IPS-NIHi11 (cell line): ENCODE measurements around the gene OSTM1.

ENCODE experiments used
- DNase-seq: peaks from one replicate; pipeline ENCODE4 v3.0.0; 2012; ENCODE audit warnings: mixed read lengths, low spot score

OSTM1 gene

GRCh38 chr6:108100003-108100402, 25.5 kb upstream of the OSTM1 start:
- DNase-seq, result no peak

GRCh38 chr6:108097882-108098281, 23.3 kb upstream of the OSTM1 start:
- DNase-seq, result no peak

- DNase-seq, result no peak
Measured at GRCh38 chr6:108093781-108094300, 19.3 kb upstream of the OSTM1 start.

- no peak for DNase-seq
Measured at GRCh38 chr6:108091288-108091687, 16.7 kb upstream of the OSTM1 start.

GRCh38 chr6:108083349-108083748, 8.8 kb upstream of the OSTM1 start:
- DNase-seq, result no peak

GRCh38 chr6:108082539-108082938, 8.0 kb upstream of the OSTM1 start:
- DNase-seq, result no peak

GRCh38 chr6:108080010-108080780, 5.7 kb upstream of the OSTM1 start:
- DNase-seq, result no peak

GRCh38 chr6:108078191-108078590, 3.6 kb upstream of the OSTM1 start:
- no peak for DNase-seq

- DNase-seq, result peak; percentile 74
Measured at GRCh38 chr6:108074057-108074358, 533 bp downstream of the OSTM1 start.

GRCh38 chr6:108071736-108072276, 2.7 kb downstream of the OSTM1 start:
- DNase-seq, result peak; percentile 22

GRCh38 chr6:108068618-108069017, 5.9 kb downstream of the OSTM1 start:
- no peak for DNase-seq

- DNase-seq, result no peak
Measured at GRCh38 chr6:108068182-108068581, 6.4 kb downstream of the OSTM1 start.

- no peak for DNase-seq
Measured at GRCh38 chr6:108052706-108053105, 21.8 kb downstream of the OSTM1 start.

GRCh38 chr6:108051481-108051880, 23.1 kb downstream of the OSTM1 start:
- DNase-seq, result no peak

- no peak for DNase-seq
Measured at GRCh38 chr6:108039681-108040080, 34.9 kb downstream of the OSTM1 start.

GRCh38 chr6:108036884-108037283, 37.7 kb downstream of the OSTM1 start:
- no peak for DNase-seq

GRCh38 chr6:108031968-108032367, 42.6 kb downstream of the OSTM1 start:
- no peak for DNase-seq

GRCh38 chr6:108030211-108030610, 44.3 kb downstream of the OSTM1 start:
- no peak for DNase-seq

GRCh38 chr6:108029226-108029921, 45.2 kb downstream of the OSTM1 start:
- no peak for DNase-seq

- DNase-seq, result peak; percentile 45
Measured at GRCh38 chr6:108027594-108027993, 46.9 kb downstream of the OSTM1 start.

- DNase-seq, result no peak
Measured at GRCh38 chr6:108027056-108027455, 47.5 kb downstream of the OSTM1 start.

- DNase-seq, result no peak
Measured at GRCh38 chr6:108024427-108025073, 50.0 kb downstream of the OSTM1 start.
